ENCODE measurements around the gene UBTF. TPM values are rescaled to one million over a fixed set of nuclear protein-coding genes. Genes with fewer than 3 reads are reported as not detected.

The UBTF gene
- total RNA-seq, 3 donors from 2014 or later (not counting 1 experiment from before 2014, with no cell fraction given), result 132 to 169 (median 168) TPM

GRCh38 chr17:44210342-44211192, 8.9 kb downstream of the UBTF start:
- H3K36me3 Mint-ChIP-seq, result no peaks in the 10 kb centered on the region
- Histone ChIP-seq H3K9me3 (ENCODE audit: control insufficient read depth, insufficient read depth, low read length) (no peaks in the 10 kb centered on the region), H3K4me3 (ENCODE audit: low read length) (no peak overlapping the region), H3K27me3 (ENCODE audit: control insufficient read depth, insufficient read depth, low read length) (no peaks in the 10 kb centered on the region), H3K27ac (ENCODE audit: low read length) (peak overlapping the region; percentile 13), H3K36me3 (ENCODE audit: control insufficient read depth, insufficient read depth, low read length) (peaks cover 65% of the 10 kb centered on the region), H3K4me1 (ENCODE audit: control insufficient read depth, insufficient read depth, low read length) (peaks cover 33% of the 10 kb centered on the region)
- H3K27ac Mint-ChIP-seq, result peak overlapping the region; percentile 70 to 85
- intact Hi-C loops (cut with micrococcal nuclease), result loop anchor here (1.0 to 10.0 kb wide), 3 partner anchors 121 to 294 kb away; partner anchors contain the start of genes GPATCH8 and GRN
- ATAC-seq, result peak; percentile 96 to 100 (median 98)
- no peaks in the 10 kb centered on the region for H3K27me3 Mint-ChIP-seq (ENCODE audit: low read depth in 2 of 2)
- TF ChIP-seq CTCF (IDR thresholded peaks at IDR 0.05), result peak; percentile 99
- H3K4me1 Mint-ChIP-seq, result peaks cover 17 to 35% of the 10 kb centered on the region in 2 donors
- DNase-seq, result peak; percentile 95 to 96
- H3K9me3 Mint-ChIP-seq, result no peaks in the 10 kb centered on the region
- peak overlapping the region; percentile 40 for H3K4me3 Mint-ChIP-seq
- WGBS (ENCODE audit: insufficient coverage), result 34% methylated on average over 64 of the region's 64 CpGs

- Histone ChIP-seq H3K27ac (ENCODE audit: low read length) (peak overlapping the region; percentile 10), H3K36me3 (ENCODE audit: control insufficient read depth, insufficient read depth, low read length) (peaks cover 58% of the 10 kb centered on the region), H3K4me1 (ENCODE audit: control insufficient read depth, insufficient read depth, low read length) (peaks cover 26% of the 10 kb centered on the region), H3K9me3 (ENCODE audit: control insufficient read depth, insufficient read depth, low read length) (no peaks in the 10 kb centered on the region), H3K27me3 (ENCODE audit: control insufficient read depth, insufficient read depth, low read length) (no peaks in the 10 kb centered on the region), H3K4me3 (ENCODE audit: low read length) (no peak overlapping the region)
- TF ChIP-seq CTCF (IDR thresholded peaks at IDR 0.05), result no peak
- peak in 1 of 3 donors; percentile 7 for ATAC-seq
- H3K4me1 Mint-ChIP-seq, result peaks cover 16 to 32% of the 10 kb centered on the region in 2 donors
- H3K27ac Mint-ChIP-seq, result peak overlapping the region; percentile 70 to 85
- H3K9me3 Mint-ChIP-seq, result no peaks in the 10 kb centered on the region
- intact Hi-C loops (cut with micrococcal nuclease), result loop anchor here (1.0 to 10.0 kb wide), 3 partner anchors 121 to 295 kb away; partner anchors contain the start of genes GPATCH8 and GRN
- peak in 1 of 2 donors; percentile 49 for DNase-seq
- WGBS (ENCODE audit: insufficient coverage), result 72% methylated on average over 11 of the region's 11 CpGs
- H3K27me3 Mint-ChIP-seq (ENCODE audit: low read depth in 2 of 2), result no peaks in the 10 kb centered on the region
- H3K4me3 Mint-ChIP-seq, result peak overlapping the region; percentile 40
- H3K36me3 Mint-ChIP-seq, result no peaks in the 10 kb centered on the region
Measured at GRCh38 chr17:44209786-44210341, 9.6 kb downstream of the UBTF start.

- H3K27ac ChIP-seq (ENCODE audit: low read length), result no peak overlapping the region
- H3K27me3 ChIP-seq (ENCODE audit: control insufficient read depth, insufficient read depth, low read length), result no peaks in the 10 kb centered on the region
- Mint-ChIP-seq H3K4me3 (no peak overlapping the region), H3K4me1 (peaks cover 22 to 30% of the 10 kb centered on the region in 2 donors), H3K27ac (peak overlapping the region in 1 of 2 donors; percentile 66), H3K27me3 (ENCODE audit: low read depth in 2 of 2) (no peaks in the 10 kb centered on the region), H3K9me3 (no peaks in the 10 kb centered on the region), H3K36me3 (no peaks in the 10 kb centered on the region)
- H3K36me3 ChIP-seq (ENCODE audit: control insufficient read depth, insufficient read depth, low read length), result peaks cover 44% of the 10 kb centered on the region
- no peak for TF ChIP-seq CTCF (IDR thresholded peaks at IDR 0.05)
- no peak for ATAC-seq
- DNase-seq, result no peak
- WGBS (ENCODE audit: insufficient coverage), result 91% methylated on average over 5 of the region's 5 CpGs
- intact Hi-C loops (cut with micrococcal nuclease), result no loop called here
- no peaks in the 10 kb centered on the region for H3K9me3 ChIP-seq (ENCODE audit: control insufficient read depth, insufficient read depth, low read length)
- H3K4me3 ChIP-seq (ENCODE audit: low read length), result no peak overlapping the region
- H3K4me1 ChIP-seq (ENCODE audit: control insufficient read depth, insufficient read depth, low read length), result peaks cover 26% of the 10 kb centered on the region
Measured at GRCh38 chr17:44207743-44208142, 11.7 kb downstream of the UBTF start.

Data from natural killer cell (primary cell).